Hematopoietic multipotent progenitor cell treated with erythropoietin and hydrocortisone succinate and interleukin-3 and kit ligand, for 4 days (in vitro differentiated cells): ENCODE measurements around the gene VEZF1.
"Not testable (repeated sequence)": the region's sequence is repeated elsewhere in the genome, so short reads cannot be mapped to it uniquely, and the experiment has no call there.

Experiments
- DNase-seq: peaks from one replicate; pipeline ENCODE4 v3.0.0-alpha.2; 2015

Gene VEZF1

DNA sequence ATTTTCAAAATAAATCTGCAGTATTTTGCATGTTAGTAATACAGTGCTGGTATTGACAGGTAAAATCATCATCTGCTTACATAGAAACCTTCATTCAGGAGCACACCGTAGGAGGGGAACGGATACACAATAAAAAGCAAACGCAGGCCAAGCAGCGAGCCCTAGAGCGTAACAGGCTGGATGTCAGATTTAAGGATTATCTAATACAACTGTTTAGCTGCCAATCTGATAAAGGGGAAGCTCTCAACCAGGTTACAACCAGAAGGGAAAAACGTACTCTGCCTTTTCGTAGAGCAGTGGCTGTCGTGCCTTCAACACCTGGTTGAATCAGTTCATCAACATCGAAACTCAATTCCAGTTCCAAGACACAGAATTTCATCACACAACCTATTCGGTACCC, 16.5 kb downstream of the VEZF1 start:
- no peak for DNase-seq

DNA sequence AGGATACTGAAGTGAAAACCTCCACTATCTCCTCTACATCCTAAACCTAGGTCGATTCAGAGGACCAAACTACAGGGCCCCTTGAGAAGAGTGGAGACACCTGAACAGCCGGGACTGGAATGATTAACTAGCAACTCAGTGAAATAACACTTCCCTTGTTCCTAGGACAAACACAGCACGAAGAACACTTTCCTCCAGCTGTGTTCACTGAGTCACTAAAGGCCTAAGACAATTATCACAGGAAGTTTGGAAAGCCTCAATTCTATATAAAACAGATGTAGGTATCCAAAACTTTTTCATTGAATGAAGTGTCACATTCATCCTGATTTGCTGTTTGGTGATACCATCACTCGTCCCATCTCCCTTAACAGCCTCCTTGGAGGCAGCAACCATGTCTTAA, 17.3 kb downstream of the VEZF1 start:
- no peak for DNase-seq

DNA sequence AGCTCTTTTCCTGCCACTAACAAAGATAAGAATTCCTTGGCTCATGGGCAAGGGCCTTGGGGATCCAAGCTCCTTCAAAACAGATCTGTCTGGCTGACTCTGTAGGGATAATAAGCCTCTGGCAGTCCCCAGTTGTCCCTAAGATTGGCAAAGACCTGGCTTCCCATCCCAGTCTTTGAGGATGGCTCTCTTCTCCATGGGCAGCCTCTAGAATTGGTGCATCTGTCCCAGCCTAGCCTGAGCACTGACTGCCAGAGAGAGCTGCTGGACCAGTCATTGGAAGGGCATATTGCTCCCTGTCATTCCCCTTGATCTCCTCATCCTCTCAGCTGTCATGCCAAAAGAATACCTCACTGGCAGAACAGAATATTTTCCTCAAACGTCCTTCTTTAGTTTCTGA, 19.6 kb downstream of the VEZF1 start:
- DNase-seq: no peak

- DNase-seq: no peak
Observed at GRCh38 chr17:57966875-57967274, 21.2 kb downstream of the VEZF1 start.

DNA sequence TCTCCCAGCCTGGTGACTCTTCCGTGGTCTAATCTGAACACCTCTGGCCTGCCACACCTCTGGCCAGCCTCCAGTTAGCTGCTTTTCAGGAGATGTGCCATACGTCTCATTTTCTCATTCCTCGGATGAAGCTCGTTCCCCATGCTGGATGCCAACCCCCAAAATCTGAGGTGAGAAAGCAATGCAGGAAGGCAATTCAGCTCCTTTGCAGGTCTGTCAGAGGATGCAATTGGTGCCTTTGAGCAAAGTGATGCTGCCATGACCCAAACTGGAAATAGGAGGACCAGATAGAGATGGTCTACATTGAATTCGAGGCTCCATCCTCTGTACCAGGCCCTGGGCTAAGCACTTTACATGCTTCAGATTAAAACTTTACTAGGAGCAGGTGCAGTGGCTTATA, 21.8 kb downstream of the VEZF1 start:
- DNase-seq: no peak

DNA sequence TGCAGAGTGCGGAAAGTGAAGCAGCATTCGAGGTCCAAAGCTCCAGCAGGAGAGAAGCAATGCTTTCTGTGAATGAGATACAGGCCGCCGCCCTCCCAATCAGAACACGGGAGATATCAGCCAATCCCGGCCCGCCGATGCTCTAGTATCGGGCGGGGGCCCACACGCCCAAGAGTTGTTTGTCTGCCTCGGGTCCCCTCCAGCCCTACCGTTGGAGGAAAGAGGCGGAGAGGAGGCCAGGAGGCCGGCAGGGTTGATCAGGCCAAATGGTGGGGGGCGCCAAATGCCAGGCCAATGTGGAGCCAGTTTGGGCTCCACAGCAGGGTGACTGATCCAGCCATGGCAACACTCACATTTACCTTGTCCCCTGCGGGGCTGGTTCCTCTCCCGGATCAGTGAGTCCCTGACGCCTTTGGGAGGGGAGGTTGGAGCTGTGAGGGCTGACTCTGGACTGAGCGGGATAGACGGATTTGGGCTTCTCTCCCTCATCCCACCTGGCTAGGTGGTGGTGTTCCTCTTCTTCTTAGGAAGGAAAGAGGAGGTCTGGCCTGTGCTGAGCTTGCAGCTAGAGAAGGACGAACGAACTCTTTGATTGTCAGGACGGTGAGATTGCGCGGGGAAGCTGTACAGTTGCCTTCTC, 22.4 kb downstream of the VEZF1 start:
- DNase-seq: no peak

- DNase-seq: no peak
Observed at GRCh38 chr17:57963149-57963511, 24.9 kb downstream of the VEZF1 start.

DNA sequence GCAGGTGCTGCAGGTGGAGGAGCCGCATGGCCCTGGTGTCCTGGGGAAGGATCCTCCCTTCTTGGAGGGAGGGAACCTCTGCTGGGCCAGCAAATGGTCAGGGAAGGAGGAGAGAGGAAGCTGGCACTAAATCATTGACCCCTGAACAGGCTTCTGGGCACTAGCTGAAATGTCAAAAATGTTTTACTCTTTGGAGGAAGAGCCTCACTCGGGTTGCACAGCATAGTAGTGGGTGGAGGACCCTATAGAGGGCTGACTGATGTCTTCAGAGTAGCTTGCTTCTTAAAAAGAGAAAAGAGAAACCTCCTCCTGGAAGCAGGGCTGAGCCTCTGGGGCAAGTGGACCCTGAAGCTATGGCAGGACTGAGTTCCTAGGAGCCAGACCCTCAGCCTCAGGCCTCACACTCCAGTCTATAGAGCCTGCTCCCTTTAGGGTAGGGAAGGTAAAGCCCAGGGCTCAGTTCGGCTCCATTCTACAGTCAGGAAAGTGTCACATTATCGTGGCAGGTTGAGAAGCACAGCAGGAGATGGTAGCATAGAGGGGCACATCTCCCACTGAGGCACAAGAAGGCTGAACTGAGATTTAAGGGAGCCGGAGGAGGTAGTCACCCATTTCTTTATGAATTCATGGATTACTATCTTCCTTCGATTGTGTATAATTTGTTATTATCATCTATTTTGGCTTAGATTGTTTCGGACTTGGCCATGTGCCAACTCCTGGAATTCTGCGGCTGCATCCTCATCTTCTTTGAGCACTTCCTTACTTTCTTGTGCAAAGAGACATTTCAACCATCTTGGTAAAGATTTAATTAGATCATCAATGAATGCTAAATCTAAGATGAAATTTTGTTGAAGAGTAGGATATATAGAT, 25.5 kb downstream of the VEZF1 start:
- no peak for DNase-seq

DNA sequence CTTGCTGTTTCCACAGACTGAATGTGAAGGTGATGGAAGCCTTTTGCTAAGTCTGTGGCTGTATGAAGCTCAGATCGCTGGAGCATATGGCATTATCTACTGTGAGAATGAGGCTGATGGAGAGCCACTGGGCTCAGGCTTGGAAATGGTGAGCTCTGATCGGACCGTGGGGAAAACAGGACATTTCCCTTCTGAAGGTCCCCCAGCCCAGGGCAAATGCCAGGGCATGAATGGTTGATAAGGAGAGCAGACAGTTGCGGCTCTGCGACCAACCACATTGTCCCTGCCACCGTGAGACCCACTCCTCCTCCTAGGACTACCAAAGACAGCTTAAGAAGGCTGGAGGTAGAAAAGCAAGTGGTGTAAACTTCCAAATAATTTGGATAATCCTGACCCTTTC, 28.1 kb downstream of the VEZF1 start:
- DNase-seq: no peak

GRCh38 chr17:57958391-57958790, 29.7 kb downstream of the VEZF1 start:
- DNase-seq: not testable (repeated sequence)

- DNase-seq: no peak
Observed at GRCh38 chr17:57957886-57958285, 30.2 kb downstream of the VEZF1 start.

GRCh38 chr17:57957120-57957850, 30.8 kb downstream of the VEZF1 start:
- no peak for DNase-seq

- peak; percentile 64 for DNase-seq
Observed at GRCh38 chr17:57956291-57957119, 31.5 kb downstream of the VEZF1 start.

DNA sequence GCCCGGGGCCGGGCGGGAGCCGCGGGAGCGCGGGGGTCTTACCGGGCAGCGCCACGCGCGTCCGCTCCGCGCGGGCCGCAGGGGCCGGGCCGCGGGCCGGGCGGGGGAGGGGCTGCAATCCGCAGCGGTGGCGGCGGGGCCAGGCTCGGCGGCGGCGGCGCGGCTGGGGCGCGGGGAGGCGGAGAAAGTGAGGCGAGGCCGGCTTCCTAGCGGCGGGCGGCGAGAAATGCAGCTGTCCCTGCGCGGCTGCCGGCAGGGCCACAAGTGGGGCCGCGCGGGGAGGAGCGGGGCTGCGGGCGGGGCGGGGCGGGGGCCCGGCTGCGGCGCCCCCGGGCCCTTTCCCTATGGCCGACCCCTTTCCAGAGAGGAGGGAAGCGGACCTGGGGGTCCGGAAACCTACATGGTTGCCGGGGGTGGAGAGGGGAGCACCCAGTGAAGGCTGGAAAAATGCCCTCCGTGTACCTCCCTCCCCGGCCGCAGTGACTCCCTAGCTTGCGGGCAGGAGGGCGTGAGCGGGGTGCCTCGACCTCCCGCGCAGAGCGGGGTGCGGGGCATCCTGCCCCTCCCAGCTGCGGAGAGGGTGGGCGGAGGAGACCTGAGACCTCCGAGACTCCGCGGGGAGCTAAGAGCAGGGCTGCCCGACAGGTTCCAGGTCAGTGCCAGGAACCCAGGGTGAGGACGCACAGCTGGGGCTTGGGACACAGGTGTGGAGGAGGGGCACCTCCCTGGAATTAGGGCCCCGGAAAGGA, 32.7 kb downstream of the VEZF1 start, which contains the start of gene CUEDC1:
Gene CUEDC1, minus strand, starts transcription at position 230 of the 749 bp plus-strand sequence. CDS start 69,848 bp downstream, outside the sequence.
- DNase-seq: peak; percentile 76

DNA sequence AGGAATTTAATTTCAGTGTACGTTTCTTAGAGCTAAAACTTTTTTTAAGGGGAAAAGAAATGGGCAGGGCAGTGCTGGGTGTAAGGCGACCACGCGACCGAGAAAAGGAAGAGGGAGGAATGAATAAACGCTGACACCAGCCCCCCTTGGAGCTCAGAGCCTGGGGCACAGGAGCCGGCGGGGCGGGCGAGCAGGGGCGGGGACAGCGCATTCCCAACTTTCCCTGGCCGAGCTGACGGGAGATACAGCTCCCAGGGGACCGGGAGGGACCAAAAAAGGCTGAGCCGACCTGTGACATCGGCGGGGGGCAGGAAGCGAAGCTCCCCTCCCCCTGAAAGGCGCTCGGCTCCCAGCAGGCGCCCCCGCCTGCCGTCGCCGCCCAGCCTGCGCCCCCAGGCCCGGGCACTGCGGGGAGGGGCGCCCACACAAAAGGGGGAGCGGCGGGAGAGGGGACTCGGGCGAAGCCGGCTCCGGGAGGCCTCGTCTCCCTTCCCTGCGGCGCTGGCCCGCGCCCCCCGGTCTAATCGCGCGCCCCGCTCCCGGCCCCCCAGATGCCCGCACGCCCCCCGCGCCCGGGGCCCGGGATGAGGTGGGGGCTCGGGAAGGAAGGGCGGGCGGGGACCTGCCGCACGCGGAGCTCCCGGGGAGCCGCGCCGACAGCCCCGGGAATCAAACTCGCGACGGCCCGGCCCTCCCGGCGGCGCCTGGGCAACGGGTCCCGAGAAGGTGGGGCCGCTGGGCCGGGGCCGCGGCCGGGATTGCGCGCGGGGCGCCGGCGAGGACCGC, 33.5 kb downstream of the VEZF1 start:
- DNase-seq: no peak

- no peak for DNase-seq
Observed at GRCh38 chr17:57953705-57954396, 34.2 kb downstream of the VEZF1 start.

- DNase-seq: no peak
Observed at GRCh38 chr17:57953219-57953618, 34.8 kb downstream of the VEZF1 start.

DNA sequence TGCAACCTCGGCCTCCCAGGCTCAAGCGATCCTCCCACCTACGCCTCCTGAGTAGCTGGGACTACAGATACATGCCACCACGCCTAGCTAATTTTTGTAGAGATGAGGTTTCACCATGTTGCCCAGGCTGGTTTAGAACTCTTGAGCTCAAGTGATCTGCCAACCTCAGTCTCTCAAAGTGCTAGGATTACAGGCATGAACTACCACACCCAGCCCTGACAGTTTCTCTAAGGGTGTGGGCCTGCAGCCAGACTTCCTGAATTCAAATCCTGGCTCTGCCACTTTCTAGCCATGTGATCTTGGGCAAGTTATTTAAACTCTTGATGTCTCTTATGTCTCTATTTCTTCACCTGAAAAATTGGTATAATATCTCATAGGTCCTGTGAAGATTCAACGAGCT, 38.4 kb downstream of the VEZF1 start:
- peak; percentile 69 for DNase-seq

DNA sequence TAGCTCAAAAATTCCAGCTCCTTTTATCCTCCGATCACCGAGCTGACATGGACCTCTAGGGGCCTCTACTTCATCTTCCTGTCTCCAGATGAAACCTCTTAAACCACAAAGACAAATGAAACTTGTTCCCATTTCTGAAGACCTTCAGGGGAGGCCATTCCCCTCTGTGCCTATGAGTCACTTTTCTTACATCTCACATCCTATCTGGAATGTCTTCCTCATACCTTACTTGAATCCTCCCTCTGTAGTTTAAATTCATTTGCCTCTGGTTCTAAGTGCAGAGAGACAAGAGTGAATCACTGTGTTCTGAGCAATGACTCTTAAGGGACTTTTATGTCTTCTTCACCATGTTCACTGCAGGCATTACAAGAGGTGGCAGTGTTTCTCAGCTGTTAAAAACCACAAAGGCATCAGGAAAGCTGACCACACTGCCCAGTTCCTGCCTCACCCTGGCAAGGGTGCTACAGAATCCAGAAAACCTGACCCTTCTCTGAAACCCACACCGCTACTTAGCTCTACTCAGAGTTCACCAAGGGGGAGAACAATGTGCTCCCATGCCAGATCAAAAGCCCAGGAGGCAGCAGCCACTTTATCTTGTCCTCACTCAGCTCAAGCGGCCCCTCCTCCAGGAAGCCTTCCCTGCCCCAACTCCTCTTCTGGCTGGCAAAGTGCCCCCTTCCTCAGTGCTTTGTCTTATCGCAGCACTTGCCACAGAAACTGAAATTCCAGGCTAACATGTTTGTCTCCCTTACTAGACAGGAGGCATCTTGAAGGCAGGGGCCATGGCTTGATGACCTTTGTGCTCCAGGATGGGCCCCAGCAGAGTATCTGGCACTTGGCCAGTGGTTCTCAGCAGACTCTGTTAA, 39.3 kb downstream of the VEZF1 start:
- peak; percentile 60 for DNase-seq

DNA sequence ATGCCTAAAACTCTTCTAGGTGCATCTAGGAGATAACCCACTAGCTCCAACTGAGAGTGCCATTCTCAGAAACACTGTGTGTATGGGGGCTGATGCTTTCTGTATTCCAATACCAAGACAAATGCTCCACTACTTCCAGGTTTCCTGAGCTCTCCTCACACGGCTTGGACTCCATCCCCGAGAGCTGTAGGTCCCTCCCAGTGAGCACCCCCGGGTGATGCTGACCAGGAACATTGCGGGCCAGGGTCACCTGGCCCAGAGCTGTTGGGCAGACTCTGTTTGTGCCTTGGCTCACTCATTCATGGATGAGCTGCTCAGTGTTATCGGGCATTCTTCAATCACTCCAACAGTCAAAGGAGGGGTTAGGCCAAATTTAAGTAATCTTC, 39.9 kb downstream of the VEZF1 start:
- no peak for DNase-seq
